Measurements from ENCODE around the gene FRMD3.

FRMD3 gene

DNA sequence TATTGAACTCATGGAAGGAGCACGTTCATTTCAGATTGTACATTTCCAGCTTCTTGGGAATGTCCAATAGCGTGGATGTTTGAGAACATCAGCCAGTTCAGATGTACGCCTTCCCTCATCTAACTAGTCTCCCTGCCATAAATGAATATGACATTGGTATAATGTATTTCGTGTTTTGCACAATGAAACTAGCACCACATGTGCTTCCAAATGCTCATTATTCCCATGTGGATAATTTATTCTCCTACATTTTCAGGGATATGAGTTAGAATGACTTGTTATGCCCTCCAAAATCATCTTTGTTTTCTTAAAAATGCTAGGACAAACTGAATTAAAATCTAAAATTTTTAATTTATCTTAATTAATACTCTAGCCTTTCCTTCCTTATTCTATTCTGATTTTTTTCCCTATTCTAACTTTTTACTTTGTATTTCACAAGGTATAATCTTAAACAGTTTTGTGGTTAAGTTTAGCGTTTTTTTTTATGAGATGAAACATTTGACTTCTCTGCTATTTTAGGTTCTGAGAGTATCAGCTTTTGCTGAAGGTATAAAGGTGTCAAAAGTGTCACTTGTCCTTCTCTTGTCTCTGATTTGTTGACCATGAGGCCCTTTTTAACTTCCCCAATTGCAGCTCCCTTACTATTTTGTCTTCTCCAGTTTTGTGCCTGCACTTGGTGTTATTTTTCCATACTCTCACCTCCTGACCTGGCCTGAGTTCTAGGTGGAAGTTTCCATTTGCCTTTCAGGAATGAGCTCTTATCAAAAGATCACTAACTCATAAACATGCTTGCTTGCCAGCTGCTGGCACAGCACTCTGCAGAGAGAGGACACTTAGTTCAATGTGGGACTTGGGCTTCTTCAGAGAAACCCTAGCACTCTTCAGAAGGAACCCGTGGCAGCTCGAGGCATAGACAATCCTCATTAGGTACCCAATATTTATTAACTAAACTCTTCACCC is 106.8 kb downstream of the FRMD3 start:
- no peak for DNase-seq

DNA sequence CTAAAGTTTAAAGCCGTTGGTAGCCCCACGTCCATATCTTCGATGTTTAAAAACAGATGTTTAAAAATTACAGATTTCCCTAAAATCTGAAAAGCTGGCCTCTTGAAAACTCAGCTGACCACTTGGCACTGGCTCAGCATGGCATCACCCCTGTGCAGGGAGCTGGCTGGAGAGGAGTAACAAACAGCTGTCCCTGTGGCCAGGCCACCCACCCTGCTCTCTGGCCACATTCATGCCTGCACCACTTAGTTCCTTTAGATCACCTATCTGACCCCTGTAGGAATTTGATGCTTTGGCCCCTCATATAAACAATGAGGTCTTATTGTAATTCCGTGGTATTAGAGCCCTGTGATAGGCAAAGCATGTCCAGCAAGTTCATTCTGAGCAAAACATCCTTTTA is 107.5 kb downstream of the FRMD3 start:
- no peak for DNase-seq

DNA sequence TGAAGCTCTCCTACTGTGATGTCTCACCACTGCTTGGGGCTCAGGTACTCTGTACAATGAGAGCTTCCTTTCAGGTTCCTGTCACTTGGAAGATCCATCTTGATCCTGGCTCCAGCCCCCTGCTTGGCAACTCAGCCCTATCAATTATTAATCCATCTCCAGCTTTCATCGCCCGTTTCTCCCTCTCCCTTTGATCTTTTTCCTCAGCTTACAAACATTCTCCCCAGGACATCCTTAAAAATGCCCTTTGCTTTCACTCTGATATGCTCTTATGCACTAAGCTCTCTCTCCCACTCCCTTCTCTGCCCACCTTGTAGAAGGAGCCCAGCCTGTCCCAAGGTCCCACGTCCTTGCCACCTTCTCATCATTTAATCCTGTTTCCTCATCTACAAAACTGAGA is 109.0 kb downstream of the FRMD3 start:
- no peak for DNase-seq

DNA sequence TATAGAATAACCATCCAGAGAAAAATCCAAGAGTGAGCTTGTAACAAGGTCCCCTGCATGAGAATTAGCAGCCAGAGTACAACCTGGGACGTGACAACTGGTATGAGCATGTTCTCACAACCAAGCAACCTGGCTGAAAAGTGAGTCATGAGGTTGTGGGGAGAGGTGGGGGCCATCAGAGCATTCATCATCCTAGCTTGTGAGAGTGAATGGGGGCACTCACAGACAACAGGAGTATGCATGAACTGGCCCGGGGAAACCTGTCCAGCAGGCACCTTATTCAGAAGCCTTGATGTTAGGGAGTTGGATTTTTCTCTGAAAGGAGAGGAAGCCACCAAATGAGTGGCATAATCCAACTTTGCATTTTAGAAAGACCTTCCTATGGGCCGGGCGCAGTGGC is 113.0 kb downstream of the FRMD3 start:
- DNase-seq = no peak

DNA sequence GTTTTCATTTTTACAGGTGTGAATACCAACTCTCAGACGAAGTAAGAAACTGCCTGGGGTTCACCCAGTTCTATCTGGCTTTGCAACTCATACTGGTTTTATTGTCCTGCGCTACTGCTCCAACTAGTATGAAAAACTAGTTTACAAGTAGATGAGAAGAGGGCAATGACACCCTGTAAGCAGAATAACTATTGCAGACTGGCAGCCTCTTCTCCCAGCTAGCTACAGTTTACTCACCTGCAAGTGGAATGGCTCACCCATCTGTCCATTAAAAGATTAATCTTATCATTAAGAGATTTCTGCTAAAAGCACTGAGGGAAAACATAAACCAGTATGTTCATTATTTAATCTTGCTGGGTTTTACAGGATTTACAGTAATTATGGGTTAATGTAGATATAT is 113.4 kb downstream of the FRMD3 start:
- DNase-seq = no peak

DNA sequence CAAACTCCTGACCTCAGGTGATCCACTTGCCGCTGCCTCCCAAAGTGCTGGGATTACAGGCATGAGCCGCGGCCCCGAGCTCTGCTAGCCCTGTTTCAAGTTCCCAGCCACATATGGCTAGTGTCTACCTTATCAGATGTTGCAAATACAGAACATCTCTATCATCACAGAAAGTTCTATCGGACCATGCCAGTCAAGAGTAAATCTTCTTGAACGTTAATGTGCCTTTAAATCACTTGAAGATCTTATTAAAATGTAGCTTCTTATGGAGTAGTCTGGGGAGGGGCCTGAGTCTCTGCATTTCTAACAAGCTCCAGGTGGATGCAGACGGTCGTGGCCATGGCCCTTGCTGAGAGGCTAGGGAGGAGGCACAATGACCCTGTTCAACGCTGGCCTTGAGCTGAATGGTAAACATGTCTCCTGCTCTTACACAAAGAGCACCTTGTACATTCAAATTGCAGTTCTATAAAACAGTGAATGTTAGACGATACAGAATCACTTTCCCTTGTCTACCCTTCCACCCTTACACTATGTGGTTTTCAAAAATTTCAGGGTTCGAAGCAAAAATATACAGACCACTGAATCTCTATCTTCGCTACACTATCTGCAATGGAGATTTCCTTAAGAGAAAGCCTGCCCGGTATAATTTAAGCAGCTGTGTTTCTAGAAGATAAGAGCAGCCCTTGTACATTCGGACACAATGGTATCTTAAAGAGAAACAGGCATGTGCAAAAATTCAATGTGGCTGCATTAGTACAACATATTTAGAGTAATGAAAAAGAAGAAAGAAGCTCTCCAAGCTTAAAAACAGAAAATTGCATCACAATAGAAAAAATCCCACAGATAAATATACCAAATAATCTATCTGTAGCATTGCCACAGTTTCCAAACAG is 114.1 kb downstream of the FRMD3 start:
- no peak for DNase-seq

DNA sequence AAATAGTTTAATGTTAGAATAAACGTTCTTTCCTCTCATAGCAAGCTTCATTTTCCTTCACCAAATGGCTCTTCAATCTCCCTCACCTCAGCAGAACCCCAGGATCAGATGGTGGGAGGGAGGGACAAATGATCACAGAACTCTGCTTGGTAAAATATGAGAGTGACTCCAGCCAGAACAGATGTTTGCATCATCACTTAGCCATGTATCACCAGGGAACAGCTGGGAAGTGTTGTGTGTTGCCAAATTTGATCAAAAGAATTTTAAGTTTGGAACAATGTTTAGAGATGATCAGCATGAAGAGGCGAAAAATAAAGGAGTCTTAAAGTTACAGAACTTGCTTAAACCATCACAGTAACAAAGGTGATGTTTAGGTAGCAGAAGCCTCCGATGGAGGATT is 115.7 kb downstream of the FRMD3 start:
- no peak for DNase-seq

DNA sequence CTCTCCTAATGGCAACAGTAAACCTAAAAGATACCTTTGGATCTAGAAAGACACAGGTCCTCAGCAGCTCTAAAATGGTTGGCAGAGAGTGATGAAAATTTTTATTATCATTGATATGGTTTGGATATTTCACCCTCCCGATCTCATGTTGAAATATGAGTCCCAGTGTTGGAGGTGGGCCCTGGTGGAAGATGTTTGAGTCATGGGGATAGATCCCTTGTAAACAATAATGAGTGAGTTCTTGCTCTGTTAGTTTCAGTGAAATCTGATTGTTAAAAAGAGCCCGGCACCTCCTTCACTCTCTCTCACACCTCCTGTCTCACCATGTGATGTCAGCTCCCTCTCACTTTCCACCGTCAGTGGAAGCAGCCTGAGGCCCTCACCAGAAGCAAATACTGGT is 117.7 kb downstream of the FRMD3 start:
- no peak for DNase-seq

DNA sequence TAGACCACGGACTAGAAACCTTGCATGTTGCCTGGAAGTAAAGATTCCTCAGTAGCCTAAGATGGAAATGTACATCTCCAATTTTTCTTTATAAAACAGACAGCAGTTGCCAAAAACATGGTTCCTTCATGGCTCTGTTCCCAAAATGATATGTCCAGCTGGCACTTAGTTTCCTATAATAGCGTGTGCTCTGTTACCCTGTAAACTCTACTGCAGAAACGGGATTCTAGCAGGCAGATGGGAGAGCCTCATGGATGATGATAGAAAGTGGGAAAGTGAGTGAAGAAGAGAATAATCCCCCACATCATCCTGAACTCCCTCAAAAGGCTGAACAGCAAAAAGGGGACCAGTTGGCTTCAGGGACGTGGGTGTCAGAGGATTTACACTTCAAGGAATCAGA is 118.2 kb downstream of the FRMD3 start:
- no peak for DNase-seq

DNA sequence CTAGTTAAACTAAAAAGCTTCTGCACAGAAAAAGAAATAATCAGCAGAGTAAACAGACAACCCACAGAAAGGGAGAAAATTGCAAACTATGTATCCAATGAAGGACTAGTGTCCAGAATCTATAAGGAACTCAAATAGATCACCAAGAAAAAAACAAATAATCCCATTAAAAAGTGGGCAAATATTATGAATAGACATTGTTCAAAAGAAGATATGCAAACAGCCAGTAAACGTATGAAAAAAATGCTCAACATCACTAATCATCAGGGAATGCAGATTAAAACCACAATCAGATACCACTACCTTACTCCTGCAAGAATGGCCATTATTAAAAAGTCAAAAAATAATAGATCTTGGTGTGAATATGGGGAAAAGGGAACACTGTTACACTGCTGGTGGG is 119.9 kb downstream of the FRMD3 start:
- DNase-seq = no peak

DNA sequence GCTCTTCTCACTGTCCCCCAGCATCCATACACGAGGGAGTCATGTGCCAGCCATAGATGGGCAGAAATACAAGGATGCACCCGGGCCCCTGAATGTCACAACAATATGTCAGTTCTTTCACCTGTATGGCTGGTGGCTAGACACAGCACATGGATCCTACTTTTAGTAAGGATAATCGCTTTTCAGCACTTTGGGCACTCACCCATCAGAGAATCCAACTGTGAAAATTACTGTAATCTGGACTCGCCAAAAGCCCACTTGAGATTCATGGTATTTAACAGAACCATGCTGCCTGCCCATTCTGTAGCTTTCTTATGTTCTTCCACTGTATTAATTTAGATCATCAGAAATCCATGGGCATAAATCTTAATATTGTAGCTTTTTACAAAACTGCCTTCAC is 124.8 kb downstream of the FRMD3 start:
- no peak for DNase-seq

DNA sequence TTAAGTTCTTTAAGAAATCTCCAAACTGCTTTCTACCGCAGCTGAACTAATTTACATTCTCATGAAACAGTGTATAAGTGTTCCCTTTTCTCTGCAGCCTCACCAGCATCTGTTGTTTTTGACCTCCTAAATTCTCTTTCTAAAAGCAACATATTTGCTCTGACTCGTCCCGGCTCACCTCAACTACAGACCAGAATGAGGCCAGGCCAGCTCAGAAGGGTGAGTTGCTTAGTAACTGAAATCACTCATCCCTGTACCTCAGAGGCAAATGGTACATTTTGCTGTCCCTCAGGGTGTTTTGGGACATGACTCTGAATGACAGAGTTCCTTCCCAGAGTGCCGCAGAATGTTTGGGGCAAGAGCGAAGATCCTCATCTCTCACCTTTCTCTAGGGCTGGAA is 127.5 kb downstream of the FRMD3 start:
- no peak for DNase-seq

DNA sequence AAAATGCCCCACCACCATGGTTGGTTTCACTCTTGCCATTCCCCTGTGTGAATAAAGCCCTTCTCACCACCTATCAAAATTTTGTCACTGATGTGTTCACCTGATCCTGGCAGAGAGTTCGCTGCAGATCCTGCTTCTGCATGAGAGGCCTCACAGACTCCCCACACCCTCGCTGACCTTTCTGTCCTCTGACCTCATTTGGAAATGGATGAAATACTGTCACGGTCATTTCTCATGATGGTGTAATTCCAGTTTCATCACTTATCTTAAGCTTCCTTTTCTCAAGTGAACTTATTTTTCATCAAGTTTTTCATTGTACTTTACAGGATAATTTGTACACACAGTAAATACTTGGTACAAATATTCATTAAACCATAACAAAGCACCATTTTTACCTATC is 131.3 kb downstream of the FRMD3 start:
- no peak for DNase-seq

DNA sequence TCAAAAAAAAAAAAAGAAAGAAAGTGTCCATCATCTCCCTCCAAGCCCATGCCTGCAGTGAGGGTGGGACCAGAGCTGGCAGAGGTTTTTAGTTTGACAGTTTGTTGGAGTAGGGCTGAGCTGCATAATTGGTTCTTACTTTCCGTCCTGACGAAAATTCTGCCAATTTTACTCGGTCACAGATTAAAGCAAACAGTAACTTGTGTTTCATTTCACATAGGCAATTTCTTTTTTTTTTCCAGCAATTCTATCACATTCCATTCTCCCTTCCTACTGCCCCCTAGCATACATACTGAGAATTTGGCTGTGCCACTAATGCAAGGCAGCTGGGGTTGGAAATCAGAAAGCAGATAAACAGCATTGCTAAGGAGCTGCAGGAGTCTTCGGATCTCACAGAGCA is 132.4 kb downstream of the FRMD3 start:
- DNase-seq = no peak

DNA sequence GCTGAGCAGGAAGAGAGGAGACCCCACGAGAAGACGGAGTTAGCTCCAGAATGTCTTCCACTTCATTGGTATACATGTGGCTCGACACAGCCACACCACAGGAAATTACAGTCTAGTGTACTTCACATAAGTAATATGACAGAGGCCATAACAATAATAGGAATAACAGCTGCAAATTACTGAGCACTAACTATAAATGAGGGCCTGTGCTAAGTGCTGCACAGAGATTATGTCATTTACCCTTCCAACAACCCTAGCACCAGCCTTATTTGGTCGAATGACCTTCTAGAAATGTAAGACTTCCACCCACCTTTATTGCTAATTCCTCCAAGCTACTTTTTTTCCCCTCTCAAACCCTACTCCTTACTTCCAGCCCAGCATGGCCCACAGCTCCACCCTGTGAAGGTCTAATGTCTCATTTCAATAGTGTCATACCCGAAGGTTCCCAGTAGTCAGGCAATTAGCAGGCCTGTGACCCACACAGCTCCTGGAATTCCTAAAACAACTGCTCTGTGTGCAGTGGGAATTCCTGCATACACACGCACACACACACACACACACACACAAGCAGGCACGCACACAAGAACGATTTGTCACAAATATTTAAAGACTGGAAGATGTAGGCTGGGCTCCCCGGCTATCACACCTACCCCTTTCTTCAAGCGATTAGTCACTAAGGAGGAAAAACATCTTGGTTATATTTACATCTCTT is 134.5 kb downstream of the FRMD3 start:
- no peak for DNase-seq

DNA sequence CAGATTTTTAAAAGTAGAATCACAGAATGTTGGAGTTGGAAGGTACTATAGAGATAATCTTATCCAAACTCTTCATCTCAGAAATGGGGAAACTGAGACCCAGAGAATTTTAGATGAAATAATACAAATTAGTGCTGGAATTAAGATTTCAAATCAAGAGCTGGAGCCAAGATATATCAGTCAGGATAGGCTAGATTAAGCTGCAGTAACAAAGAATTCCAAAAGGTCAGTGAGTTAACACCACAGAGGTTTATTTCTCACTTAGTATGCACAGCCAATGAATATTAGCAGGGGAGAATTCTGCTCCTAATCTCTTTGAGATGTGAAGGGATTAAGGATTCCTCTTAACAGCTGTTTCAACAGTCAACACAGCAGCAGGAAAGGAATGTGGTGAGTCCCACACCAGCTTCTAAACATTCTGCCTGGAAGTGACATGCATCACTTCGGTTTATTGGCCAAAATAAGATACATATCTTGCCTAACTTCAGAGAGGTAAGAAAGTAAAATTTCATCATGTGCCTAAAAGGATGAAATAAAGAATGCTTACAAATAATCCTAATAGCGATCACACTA is 136.8 kb downstream of the FRMD3 start:
- no peak for DNase-seq

DNA sequence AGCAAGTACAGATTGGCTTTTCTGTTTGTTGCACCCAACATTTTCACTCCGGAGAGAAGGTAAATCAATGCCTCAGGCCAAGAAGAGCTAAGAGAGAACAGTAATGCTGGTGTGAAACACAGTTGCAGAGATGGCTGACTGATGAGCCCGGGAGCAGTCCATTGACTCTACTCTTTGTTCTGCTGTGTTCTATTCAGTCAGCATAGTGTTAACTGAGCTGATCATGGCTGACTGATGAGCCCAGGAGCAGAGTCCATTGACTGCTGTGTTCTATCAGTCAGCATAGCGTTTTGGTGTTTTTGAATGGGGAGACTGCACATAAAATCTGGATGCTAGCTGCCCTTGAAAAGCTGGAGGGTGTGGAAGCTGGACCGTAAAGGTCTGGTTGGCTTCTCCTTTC is 141.4 kb downstream of the FRMD3 start:
- no peak for DNase-seq

DNA sequence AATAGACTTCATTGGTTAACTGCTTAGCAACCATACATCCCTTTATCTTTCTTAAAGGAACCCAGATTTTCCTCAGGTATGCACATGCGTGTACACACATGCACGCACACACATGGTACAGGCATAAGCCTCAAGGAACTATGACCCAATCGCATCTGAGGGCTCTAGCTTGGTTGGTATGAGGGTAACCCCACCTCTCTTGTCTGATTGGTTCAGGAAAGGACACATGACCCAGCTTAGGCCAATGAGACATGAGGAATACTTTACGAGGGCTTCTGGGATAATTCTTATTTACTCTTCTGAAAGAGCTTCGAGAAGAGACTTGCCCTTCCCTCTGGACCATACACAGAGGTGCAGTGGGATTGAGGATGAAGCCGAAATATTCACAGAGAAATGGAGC is 141.9 kb downstream of the FRMD3 start:
- no peak for DNase-seq

DNA sequence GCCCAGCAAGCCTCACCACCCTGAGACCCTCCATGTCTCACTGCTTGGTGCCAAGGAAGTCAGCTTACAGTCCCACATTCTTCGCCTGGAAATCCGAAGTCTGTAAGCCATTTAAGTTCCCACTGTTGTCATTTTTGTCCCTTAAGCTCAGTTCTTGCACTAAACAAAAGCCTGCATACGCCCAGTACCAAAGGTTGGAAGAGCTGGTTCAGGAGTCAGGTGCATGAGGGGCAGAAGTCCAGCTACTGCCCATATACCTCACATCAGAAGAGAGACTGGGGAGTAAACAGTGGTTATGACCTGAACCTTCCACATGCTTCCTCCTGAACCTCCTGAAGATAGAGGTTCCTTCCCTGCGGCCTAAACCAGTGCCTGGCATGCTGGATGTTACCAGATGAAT is 146.0 kb downstream of the FRMD3 start:
- DNase-seq = no peak

DNA sequence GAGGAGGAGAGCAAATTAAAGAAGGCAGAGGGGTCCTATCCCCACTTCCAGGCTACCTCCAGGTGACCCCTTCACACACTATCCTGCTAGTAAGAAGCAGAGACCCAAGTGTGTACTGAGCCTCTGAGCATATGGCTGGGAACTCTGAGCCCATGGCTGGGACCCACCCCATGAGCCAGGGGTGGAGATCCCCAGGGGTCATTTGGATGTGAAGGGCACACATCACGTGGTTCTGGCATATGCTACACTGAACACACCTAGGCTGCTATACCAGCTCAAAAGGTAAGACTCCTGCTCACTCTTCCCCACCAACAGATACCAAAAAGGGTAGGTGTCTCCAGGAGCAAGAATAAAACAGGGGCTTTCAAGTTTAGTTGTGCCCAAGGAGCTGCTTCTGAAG is 149.9 kb downstream of the FRMD3 start:
- DNase-seq = no peak

DNA sequence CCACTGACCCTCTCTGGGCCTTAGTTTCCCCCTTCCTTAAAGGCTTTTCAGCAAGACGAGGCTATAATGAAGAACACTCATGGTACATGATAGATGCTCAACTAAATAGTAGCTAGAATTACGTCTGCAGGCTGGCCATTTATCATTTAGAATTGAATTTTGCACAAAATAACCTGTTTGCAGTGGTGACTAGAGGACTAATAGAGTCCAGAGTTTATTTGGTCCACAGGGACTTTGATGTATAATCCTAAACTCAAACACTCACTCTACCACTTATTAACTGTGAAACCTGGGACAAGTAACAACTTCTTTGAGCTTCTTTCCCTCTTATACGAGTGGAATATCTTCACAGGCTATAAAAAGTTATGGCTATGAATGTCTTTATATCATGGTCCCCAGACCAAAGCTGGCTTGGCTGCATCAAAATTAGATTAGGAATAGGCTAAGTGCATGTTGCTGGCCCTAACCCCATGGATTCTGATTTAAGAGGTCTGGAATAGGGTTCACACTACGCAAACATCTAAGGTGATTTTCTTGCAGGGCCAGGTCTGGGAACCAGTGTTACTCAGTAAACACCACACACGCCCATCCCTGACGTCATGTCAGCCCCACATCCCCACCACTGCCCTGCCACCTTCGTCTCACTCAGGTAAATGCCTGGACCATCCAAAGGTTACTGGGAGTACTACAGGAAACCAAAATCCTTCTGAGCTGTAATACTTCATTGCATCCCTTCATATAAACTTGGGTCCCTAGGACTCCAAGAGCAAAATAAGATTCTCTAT is 150.6 kb downstream of the FRMD3 start:
- DNase-seq = no peak

DNA sequence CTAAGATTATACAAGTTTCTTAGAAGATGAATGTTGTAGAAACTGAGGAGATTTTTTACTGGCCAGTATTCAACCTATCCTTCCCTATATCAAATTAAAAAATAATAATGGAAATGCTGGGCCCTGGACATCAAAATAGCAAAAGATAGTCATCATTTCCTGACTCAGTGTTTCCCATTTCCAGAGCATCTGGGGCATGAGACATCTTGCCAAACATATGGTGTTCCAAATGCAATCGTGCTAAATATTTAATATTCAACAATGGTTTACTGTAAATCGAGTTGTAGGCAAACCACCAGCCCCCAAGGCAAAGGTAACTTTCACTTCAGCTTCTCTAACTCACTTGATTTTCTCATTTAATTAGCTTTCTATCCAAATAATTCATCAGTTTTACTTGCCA is 152.9 kb downstream of the FRMD3 start:
- no peak for DNase-seq

All from CD4-positive, alpha-beta T cell treated with Interleukin-4 for 4 hours (primary cell).